HEK293 (cell line): Measurements from ENCODE around the gene TDRD5.

Source experiments
- FEZF1 ChIP-seq: fragments of 450-650 bp; formaldehyde crosslinking; IDR thresholded peaks from 2 replicates; pipeline ENCODE4 v1.5.1; 2016; ENCODE audit warnings: missing biosample characterization, missing genetic modification characterization
- GLIS1 ChIP-seq: fragments of 450-650 bp; formaldehyde crosslinking; IDR thresholded peaks from 2 replicates; pipeline ENCODE4 v1.5.1; 2016; ENCODE audit warnings: missing biosample characterization, missing genetic modification characterization
- GLIS2 ChIP-seq: fragments of 450-650 bp; formaldehyde crosslinking; IDR thresholded peaks from 2 replicates; pipeline ENCODE4 v1.5.1; 2016; ENCODE audit warnings: missing biosample characterization, missing genetic modification characterization
- OVOL3 ChIP-seq: fragments of 450-650 bp; formaldehyde crosslinking; IDR thresholded peaks from 2 replicates; pipeline ENCODE4 v1.5.1; 2016; ENCODE audit warnings: missing biosample characterization, missing genetic modification characterization
- REPIN1 ChIP-seq: fragments of 450-650 bp; formaldehyde crosslinking; IDR thresholded peaks from 2 replicates; pipeline ENCODE4 v1.5.1; 2017; ENCODE audit warnings: missing biosample characterization, missing genetic modification characterization, low read depth
- REST ChIP-seq: fragments of 450-650 bp; formaldehyde crosslinking; IDR thresholded peaks from 2 replicates; pipeline ENCODE4 v1.5.1; 2016; ENCODE audit warnings: missing biosample characterization, missing genetic modification characterization
- SCRT1 ChIP-seq: fragments of 450-650 bp; formaldehyde crosslinking; IDR thresholded peaks from 2 replicates; pipeline ENCODE4 v1.5.1; 2016; ENCODE audit warnings: missing biosample characterization, missing genetic modification characterization, borderline replicate concordance
- SP3 ChIP-seq: fragments of 450-650 bp; formaldehyde crosslinking; IDR thresholded peaks from 2 replicates; pipeline ENCODE4 v1.5.1; 2016; ENCODE audit warnings: missing biosample characterization, missing genetic modification characterization
- SP7 ChIP-seq: fragments of 450-650 bp; formaldehyde crosslinking; IDR thresholded peaks from 2 replicates; pipeline ENCODE4 v1.5.1; 2016; ENCODE audit warnings: missing biosample characterization, missing genetic modification characterization
- WT1 ChIP-seq: fragments of 450-650 bp; formaldehyde crosslinking; IDR thresholded peaks from 2 replicates; pipeline ENCODE4 v1.5.1; 2016; ENCODE audit warnings: missing biosample characterization, missing genetic modification characterization
- ZFHX2 ChIP-seq: fragments of 450-650 bp; formaldehyde crosslinking; conservative IDR thresholded peaks from 2 replicates; pipeline ENCODE4 v1.5.1; 2016; ENCODE audit warnings: missing biosample characterization, missing genetic modification characterization
- ZFP37 ChIP-seq: fragments of 450-650 bp; formaldehyde crosslinking; IDR thresholded peaks from 2 replicates; pipeline ENCODE4 v1.5.1; 2016; ENCODE audit warnings: missing biosample characterization, missing genetic modification characterization
- ZNF140 ChIP-seq: fragments of 450-650 bp; formaldehyde crosslinking; IDR thresholded peaks from 2 replicates; pipeline ENCODE4 v1.5.1; 2016; ENCODE audit warnings: missing biosample characterization, missing genetic modification characterization
- ZNF211 ChIP-seq: fragments of 450-650 bp; formaldehyde crosslinking; IDR thresholded peaks from 2 replicates; pipeline ENCODE4 v1.5.1; 2016; ENCODE audit warnings: low read depth, missing biosample characterization, missing genetic modification characterization
- ZNF324 ChIP-seq: fragments of 450-650 bp; formaldehyde crosslinking; IDR thresholded peaks from 2 replicates; pipeline ENCODE4 v1.5.1; 2016; ENCODE audit warnings: missing biosample characterization, missing genetic modification characterization
- ZNF366 ChIP-seq: fragments of 450-650 bp; formaldehyde crosslinking; conservative IDR thresholded peaks from 2 replicates; pipeline ENCODE4 v1.5.1; 2016; ENCODE audit warnings: missing biosample characterization, missing genetic modification characterization
- ZNF423 ChIP-seq: fragments of 450-650 bp; formaldehyde crosslinking; IDR thresholded peaks from 2 replicates; pipeline ENCODE4 v1.5.1; 2016; ENCODE audit warnings: missing biosample characterization, missing genetic modification characterization
- ZNF449 ChIP-seq: fragments of 450-650 bp; formaldehyde crosslinking; IDR thresholded peaks from 2 replicates; pipeline ENCODE4 v1.5.1; 2017; ENCODE audit warnings: missing biosample characterization, mild to moderate bottlenecking, missing genetic modification characterization, moderate library complexity
- ZNF530 ChIP-seq: fragments of 450-650 bp; formaldehyde crosslinking; IDR thresholded peaks from 2 replicates; pipeline ENCODE4 v1.5.1; 2016; ENCODE audit warnings: low read depth, missing biosample characterization, missing genetic modification characterization
- ZNF548 ChIP-seq: fragments of 450-650 bp; formaldehyde crosslinking; IDR thresholded peaks from 2 replicates; pipeline ENCODE4 v1.5.1; 2016; ENCODE audit warnings: missing biosample characterization, missing genetic modification characterization
- ZNF561 ChIP-seq: fragments of 450-650 bp; IDR thresholded peaks from 2 replicates; pipeline ENCODE4 v1.5.1; 2018; ENCODE audit warnings: missing biosample characterization, missing genetic modification characterization, borderline replicate concordance
- ZNF629 ChIP-seq: fragments of 450-650 bp; formaldehyde crosslinking; IDR thresholded peaks from 2 replicates; pipeline ENCODE4 v1.5.1; 2017; ENCODE audit warnings: missing biosample characterization, missing genetic modification characterization
- ZNF645 ChIP-seq: fragments of 450-650 bp; formaldehyde crosslinking; IDR thresholded peaks from 2 replicates; pipeline ENCODE4; 2016; ENCODE audit warnings: missing biosample characterization, missing genetic modification characterization
- ZNF654 ChIP-seq: fragments of 450-650 bp; formaldehyde crosslinking; IDR thresholded peaks from 2 replicates; pipeline ENCODE4 v1.5.1; 2016; ENCODE audit warnings: low read depth, missing biosample characterization, missing genetic modification characterization
- ZNF664 ChIP-seq: fragments of 450-650 bp; formaldehyde crosslinking; IDR thresholded peaks from 2 replicates; pipeline ENCODE4 v1.5.1; 2016; ENCODE audit warnings: missing biosample characterization, missing genetic modification characterization
- TF ChIP-seq, protein P1 (sequence below): fragments of 450-650 bp; formaldehyde crosslinking; IDR thresholded peaks from 2 replicates; pipeline ENCODE4 v1.5.1; 2017; ENCODE audit warnings: missing biosample characterization, missing genetic modification characterization
- TF ChIP-seq, protein P2 (sequence below): fragments of 450-650 bp; formaldehyde crosslinking; IDR thresholded peaks from 2 replicates; pipeline ENCODE4 v1.5.1; 2016; ENCODE audit warnings: missing biosample characterization, missing genetic modification characterization
- TF ChIP-seq, protein P3 (sequence below): fragments of 450-650 bp; formaldehyde crosslinking; IDR thresholded peaks from 2 replicates; pipeline ENCODE4 v1.5.1; 2017; ENCODE audit warnings: missing biosample characterization, missing genetic modification characterization

Gene TDRD5

GRCh38 chr1:179586107-179586823, 5.4 kb upstream of the TDRD5 start (continued):
- TF ChIP-seq ZFHX2 (tag by site-specific recombination): peak; percentile 98
- no peak for TF ChIP-seq ZNF664 (tag by site-specific recombination)
- peak; percentile 70; the same call in 1 of the 2 replicates for TF ChIP-seq ZNF423 (tag by site-specific recombination)
- TF ChIP-seq, protein P1, sequence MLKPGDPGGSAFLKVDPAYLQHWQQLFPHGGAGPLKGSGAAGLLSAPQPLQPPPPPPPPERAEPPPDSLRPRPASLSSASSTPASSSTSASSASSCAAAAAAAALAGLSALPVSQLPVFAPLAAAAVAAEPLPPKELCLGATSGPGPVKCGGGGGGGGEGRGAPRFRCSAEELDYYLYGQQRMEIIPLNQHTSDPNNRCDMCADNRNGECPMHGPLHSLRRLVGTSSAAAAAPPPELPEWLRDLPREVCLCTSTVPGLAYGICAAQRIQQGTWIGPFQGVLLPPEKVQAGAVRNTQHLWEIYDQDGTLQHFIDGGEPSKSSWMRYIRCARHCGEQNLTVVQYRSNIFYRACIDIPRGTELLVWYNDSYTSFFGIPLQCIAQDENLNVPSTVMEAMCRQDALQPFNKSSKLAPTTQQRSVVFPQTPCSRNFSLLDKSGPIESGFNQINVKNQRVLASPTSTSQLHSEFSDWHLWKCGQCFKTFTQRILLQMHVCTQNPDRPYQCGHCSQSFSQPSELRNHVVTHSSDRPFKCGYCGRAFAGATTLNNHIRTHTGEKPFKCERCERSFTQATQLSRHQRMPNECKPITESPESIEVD: no peak
- TF ChIP-seq ZNF211 (tag by site-specific recombination): no peak
- no peak for TF ChIP-seq ZNF645
- TF ChIP-seq ZNF561 (tag by site-specific recombination): peak; percentile 47; the same call in 1 of the 2 replicates
- 0 out of 2 replicates have a peak, but pooled peaks have one; percentile 34 for TF ChIP-seq SP7 (tag by site-specific recombination)
- no peak for TF ChIP-seq ZNF366 (tag by site-specific recombination)
- no peak for TF ChIP-seq ZNF530 (tag by site-specific recombination)
- no peak for TF ChIP-seq WT1
- TF ChIP-seq OVOL3 (tag by site-specific recombination): no peak
- TF ChIP-seq ZFP37 (tag by site-specific recombination): peak; percentile 86; the same call in 1 of the 2 replicates
- TF ChIP-seq ZNF629 (tag by site-specific recombination): 0 out of 2 replicates have a peak, but pooled peaks have one; percentile 29
- TF ChIP-seq FEZF1 (tag by site-specific recombination): no peak
- TF ChIP-seq GLIS2 (tag by site-specific recombination): peak; percentile 85
- TF ChIP-seq, protein P2, sequence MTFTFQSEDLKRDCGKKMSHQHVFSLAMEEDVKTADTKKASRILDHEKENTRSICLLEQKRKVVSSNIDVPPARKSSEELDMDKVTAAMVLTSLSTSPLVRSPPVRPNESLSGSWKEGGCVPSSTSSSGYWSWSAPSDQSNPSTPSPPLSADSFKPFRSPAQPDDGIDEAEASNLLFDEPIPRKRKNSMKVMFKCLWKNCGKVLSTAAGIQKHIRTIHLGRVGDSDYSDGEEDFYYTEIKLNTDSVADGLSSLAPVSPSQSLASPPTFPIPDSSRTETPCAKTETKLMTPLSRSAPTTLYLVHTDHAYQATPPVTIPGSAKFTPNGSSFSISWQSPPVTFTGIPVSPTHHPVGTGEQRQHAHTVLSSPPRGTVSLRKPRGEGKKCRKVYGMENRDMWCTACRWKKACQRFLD (tag by site-specific recombination): no peak
- peak; percentile 52 for TF ChIP-seq ZNF449
- TF ChIP-seq, protein P3, sequence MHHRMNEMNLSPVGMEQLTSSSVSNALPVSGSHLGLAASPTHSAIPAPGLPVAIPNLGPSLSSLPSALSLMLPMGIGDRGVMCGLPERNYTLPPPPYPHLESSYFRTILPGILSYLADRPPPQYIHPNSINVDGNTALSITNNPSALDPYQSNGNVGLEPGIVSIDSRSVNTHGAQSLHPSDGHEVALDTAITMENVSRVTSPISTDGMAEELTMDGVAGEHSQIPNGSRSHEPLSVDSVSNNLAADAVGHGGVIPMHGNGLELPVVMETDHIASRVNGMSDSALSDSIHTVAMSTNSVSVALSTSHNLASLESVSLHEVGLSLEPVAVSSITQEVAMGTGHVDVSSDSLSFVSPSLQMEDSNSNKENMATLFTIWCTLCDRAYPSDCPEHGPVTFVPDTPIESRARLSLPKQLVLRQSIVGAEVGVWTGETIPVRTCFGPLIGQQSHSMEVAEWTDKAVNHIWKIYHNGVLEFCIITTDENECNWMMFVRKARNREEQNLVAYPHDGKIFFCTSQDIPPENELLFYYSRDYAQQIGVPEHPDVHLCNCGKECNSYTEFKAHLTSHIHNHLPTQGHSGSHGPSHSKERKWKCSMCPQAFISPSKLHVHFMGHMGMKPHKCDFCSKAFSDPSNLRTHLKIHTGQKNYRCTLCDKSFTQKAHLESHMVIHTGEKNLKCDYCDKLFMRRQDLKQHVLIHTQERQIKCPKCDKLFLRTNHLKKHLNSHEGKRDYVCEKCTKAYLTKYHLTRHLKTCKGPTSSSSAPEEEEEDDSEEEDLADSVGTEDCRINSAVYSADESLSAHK (tag by site-specific recombination): no peak
- TF ChIP-seq REPIN1: no peak
- TF ChIP-seq SCRT1 (tag by site-specific recombination): no peak
- TF ChIP-seq REST (tag by site-specific recombination): no peak
- TF ChIP-seq ZNF654: no peak
- no peak for TF ChIP-seq ZNF324 (tag by site-specific recombination)
- TF ChIP-seq ZNF140 (tag by site-specific recombination): no peak
- TF ChIP-seq ZNF548 (tag by site-specific recombination): no peak
- TF ChIP-seq SP3 (tag by site-specific recombination): no peak
- peak; percentile 76 for TF ChIP-seq GLIS1 (tag by site-specific recombination)
